SIG-M5 treated with dmso at 0.1 percent for 504 hours (cell line): ENCODE data around the gene EID2.

Experiments
- DNase-seq: peaks from one replicate; lab custom pipeline; 2025; ENCODE audit not compliant: unreplicated experiment; lab: John Stamatoyannopoulos, UW

Gene EID2

GRCh38 chr19:39506598-39506943 lies 33.4 kb downstream of the EID2 start:
- no peak for DNase-seq

GRCh38 chr19:39502640-39503417 lies 37.1 kb downstream of the EID2 start:
- no peak for DNase-seq

- DNase-seq: no peak
These were observed 38.6 kb downstream of the EID2 start for GRCh38 chr19:39501340-39501739.

DNA sequence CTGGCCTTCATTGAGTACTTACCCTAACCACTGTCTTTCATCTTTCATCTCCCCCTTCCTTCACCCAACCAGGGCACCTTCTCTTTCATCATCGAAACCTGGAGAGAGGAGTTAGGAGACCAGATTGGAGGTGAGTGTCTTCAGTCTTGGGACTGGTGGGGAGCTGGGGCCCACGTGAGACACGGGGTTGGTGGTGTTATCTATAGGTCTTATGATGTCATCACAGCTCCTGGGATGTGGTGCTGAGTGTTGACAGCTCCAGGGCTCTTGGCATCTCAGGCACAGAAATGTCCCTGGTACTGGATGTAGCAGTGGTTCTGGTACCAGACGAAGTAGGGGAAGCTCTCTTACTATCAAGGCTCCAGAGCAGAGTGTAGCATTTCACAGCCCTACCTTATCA lies 39.4 kb downstream of the EID2 start:
- no peak for DNase-seq

GRCh38 chr19:39499932-39500331 lies 40.0 kb downstream of the EID2 start:
- DNase-seq: no peak

DNA sequence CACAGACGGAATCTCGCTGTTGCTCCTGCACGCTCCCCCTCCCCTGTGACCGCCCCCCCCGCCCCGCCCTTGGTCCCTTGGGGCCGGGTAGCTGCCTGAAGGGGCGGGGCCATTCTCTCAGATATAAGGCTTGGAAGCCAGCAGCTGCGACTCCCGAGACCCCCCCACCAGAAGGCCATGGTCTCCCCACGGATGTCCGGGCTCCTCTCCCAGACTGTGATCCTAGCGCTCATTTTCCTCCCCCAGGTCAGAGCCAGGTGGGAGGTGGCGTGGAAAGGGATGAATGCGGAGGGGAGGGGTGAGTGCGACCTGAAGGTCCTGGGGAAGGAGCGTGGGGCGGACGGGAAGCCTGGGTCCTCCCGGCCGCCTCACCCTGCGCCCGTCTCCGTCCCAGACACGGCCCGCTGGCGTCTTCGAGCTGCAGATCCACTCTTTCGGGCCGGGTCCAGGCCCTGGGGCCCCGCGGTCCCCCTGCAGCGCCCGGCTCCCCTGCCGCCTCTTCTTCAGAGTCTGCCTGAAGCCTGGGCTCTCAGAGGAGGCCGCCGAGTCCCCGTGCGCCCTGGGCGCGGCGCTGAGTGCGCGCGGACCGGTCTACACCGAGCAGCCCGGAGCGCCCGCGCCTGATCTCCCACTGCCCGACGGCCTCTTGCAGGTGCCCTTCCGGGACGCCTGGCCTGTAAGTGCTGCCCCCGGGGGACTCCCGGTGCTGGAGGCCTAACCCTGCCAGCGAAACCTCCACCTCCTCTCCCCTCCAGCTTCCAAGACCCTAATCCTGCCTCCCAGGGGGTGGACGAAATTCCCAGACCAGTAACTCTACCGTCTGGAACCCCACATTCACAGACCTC lies 40.9 kb downstream of the EID2 start, which contains the start of gene DLL3:
DLL3 (plus strand) TSS at position 150 of the 845 bp plus-strand sequence; CDS start at position 178, 28 bp downstream.
- DNase-seq: no peak

DNA sequence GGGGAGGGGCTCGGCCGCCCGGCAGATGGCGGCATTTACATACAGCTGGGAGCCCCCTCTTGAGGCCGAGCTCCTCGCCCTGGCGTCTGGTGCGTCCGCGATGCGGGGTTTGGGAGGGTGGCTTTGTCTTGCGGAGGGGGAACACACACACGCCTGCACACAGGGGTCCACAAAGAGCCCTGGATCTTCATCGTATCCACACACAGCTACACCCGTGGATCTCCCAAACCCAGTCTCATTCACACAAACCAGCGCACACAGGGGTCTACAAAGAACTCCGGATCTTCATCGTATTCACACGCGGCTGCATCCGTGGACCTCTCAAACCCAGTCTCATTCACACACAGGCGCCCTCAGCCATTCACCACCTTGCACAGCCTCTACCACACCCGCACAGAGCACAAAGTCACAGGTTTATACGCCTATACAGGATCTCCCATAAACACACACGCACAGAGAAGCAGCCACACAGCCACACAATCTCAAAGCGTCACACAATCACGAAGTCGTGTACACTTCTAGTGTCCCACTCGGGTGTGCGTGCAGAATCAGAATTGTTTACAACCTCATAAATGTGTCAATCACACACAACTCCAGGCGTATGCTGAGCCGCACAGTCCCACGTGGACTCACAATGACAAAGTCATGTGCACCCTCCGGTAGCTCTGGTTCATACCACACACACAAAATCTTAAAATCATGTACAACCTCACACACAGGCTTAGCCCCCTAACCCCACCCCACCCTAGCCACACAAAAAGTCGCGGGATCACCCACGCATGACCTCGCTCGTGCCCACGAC lies 41.8 kb downstream of the EID2 start:
- no peak for DNase-seq

DNA sequence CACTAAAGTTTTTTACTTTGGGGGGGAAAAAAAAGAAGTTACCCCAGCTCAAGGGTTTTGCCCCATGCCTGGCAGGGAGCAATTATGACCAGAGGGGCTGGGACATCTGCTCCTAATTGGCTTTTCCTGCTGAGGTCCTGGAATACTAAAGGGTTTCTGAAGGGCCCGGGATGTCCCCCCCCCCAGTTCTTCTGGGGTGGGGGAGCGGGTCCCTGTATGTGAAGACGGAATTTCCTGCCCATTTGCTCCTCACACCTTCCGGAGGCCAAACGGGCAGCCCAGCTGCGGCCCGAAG lies 42.3 kb downstream of the EID2 start:
- no peak for DNase-seq

DNA sequence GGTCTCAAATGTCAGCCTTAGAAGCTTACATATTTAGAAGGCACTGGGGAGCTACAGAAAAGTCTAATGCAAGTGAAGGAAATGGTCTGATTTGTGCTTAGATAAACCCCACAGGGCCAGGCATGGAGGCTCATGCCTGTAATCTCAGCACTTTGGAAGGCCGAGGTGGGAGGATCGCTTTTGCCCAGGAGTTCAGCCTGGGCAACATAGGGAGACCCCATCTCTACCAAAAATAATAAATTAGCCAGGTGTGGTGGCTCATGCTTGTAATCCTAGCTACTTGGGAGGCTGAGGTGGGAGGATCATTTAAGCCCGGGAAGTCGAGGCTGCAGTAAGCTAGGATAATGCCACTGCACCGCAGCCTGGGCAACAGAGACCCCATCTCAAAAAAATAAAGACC lies 43.9 kb downstream of the EID2 start:
- DNase-seq: no peak

DNA sequence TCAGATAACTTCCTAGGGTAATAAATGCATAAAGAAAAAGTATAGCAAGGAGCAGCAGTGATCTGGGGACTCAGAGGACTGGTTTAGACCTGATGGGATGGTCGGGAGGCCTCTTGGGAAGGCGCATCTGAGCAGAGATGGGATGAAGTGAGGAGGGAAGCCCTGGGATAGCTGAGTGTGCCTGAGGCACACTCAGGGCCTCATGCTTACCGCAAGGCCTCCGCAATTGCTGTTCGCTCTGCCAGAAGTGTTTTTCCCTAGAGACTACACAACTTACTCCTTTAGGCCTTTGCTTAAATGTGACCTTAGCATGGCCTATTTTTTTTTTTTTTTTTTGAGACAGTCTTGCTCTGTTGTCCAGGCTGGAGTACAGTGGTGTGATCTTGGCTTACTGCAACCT lies 45.3 kb downstream of the EID2 start:
- no peak for DNase-seq

GRCh38 chr19:39492788-39493187 lies 47.2 kb downstream of the EID2 start:
- no peak for DNase-seq

DNA sequence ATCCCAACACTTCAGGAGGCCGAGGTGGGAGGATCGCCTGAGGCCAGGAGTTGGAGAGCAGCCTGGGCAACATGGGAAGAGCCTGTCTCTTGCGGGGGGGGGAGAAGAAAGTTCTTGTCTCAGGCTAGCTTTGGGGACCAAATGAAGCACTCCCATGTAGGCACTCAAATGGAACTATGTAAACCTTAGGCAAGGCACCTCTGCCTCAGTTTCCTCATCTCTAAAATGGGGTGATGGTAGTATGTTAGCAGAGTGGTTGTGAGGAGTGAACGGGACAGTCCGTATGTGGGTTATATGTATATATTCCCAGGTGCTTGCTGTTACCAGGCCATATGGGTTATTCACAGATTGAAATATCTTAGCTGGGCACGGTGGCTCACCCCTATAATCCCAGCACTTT lies 47.7 kb downstream of the EID2 start:
- DNase-seq: no peak

- no peak for DNase-seq
These were observed 50.2 kb downstream of the EID2 start for GRCh38 chr19:39489756-39490155.
